HEK293 (cell line): Measurements from ENCODE around the gene SARS2.

Source experiments
- GLI4 ChIP-seq: fragments of 450-650 bp; formaldehyde crosslinking; IDR thresholded peaks from 2 replicates; pipeline ENCODE4 v1.5.1; 2016; ENCODE audit warnings: missing biosample characterization, missing genetic modification characterization
- GLIS1 ChIP-seq: fragments of 450-650 bp; formaldehyde crosslinking; IDR thresholded peaks from 2 replicates; pipeline ENCODE4 v1.5.1; 2016; ENCODE audit warnings: missing biosample characterization, missing genetic modification characterization
- IKZF3 ChIP-seq: fragments of 450-650 bp; IDR thresholded peaks from 2 replicates; pipeline ENCODE4 v1.5.0; 2018; ENCODE audit warnings: missing biosample characterization, mild to moderate bottlenecking, missing genetic modification characterization, moderate library complexity
- KLF16 ChIP-seq: fragments of 450-650 bp; formaldehyde crosslinking; IDR thresholded peaks from 2 replicates; pipeline ENCODE4 v1.5.1; 2017; ENCODE audit warnings: missing biosample characterization, missing genetic modification characterization
- SCRT1 ChIP-seq: fragments of 450-650 bp; formaldehyde crosslinking; IDR thresholded peaks from 2 replicates; pipeline ENCODE4 v1.5.1; 2016; ENCODE audit warnings: missing biosample characterization, missing genetic modification characterization, borderline replicate concordance
- ZFP3 ChIP-seq: fragments of 450-650 bp; formaldehyde crosslinking; IDR thresholded peaks from 2 replicates; pipeline ENCODE4 v1.5.1; 2016; ENCODE audit warnings: low read depth, missing biosample characterization, missing genetic modification characterization
- ZFP41 ChIP-seq: fragments of 450-650 bp; formaldehyde crosslinking; IDR thresholded peaks from 2 replicates; pipeline ENCODE4 v1.5.1; 2016; ENCODE audit warnings: missing biosample characterization, missing genetic modification characterization, borderline replicate concordance
- ZFP69B ChIP-seq: fragments of 450-650 bp; formaldehyde crosslinking; IDR thresholded peaks from 2 replicates; pipeline ENCODE4 v1.5.1; 2016; ENCODE audit warnings: missing biosample characterization, missing genetic modification characterization
- ZNF133 ChIP-seq: fragments of 450-650 bp; formaldehyde crosslinking; IDR thresholded peaks from 2 replicates; pipeline ENCODE4 v1.5.1; 2016; ENCODE audit warnings: missing biosample characterization, missing genetic modification characterization
- ZNF140 ChIP-seq: fragments of 450-650 bp; formaldehyde crosslinking; IDR thresholded peaks from 2 replicates; pipeline ENCODE4 v1.5.1; 2016; ENCODE audit warnings: missing biosample characterization, missing genetic modification characterization
- ZNF146 ChIP-seq: fragments of 450-650 bp; formaldehyde crosslinking; IDR thresholded peaks from 2 replicates; pipeline ENCODE4 v1.5.1; 2016; ENCODE audit warnings: missing biosample characterization, missing genetic modification characterization
- ZNF148 ChIP-seq: fragments of 450-650 bp; formaldehyde crosslinking; IDR thresholded peaks from 2 replicates; pipeline ENCODE4 v1.5.0; 2017; ENCODE audit warnings: missing biosample characterization, missing genetic modification characterization, borderline replicate concordance
- ZNF16 ChIP-seq: fragments of 450-650 bp; formaldehyde crosslinking; IDR thresholded peaks from 2 replicates; pipeline ENCODE4 v1.5.1; 2016; ENCODE audit warnings: low read depth, missing biosample characterization, missing genetic modification characterization
- ZNF175 ChIP-seq: fragments of 450-650 bp; formaldehyde crosslinking; IDR thresholded peaks from 2 replicates; pipeline ENCODE4 v1.5.1; 2016; ENCODE audit warnings: missing biosample characterization, missing genetic modification characterization
- ZNF19 ChIP-seq: fragments of 450-650 bp; formaldehyde crosslinking; IDR thresholded peaks from 2 replicates; pipeline ENCODE4; 2016; ENCODE audit warnings: missing biosample characterization, missing genetic modification characterization, low read depth
- ZNF202 ChIP-seq: fragments of 450-650 bp; formaldehyde crosslinking; IDR thresholded peaks from 2 replicates; pipeline ENCODE4 v1.5.1; 2016; ENCODE audit warnings: missing biosample characterization, missing genetic modification characterization, borderline replicate concordance
- ZNF211 ChIP-seq: fragments of 450-650 bp; formaldehyde crosslinking; IDR thresholded peaks from 2 replicates; pipeline ENCODE4 v1.5.1; 2016; ENCODE audit warnings: low read depth, missing biosample characterization, missing genetic modification characterization
- ZNF223 ChIP-seq: fragments of 450-650 bp; formaldehyde crosslinking; IDR thresholded peaks from 2 replicates; pipeline ENCODE4 v1.5.1; 2016; ENCODE audit warnings: missing biosample characterization, missing genetic modification characterization
- ZNF335 ChIP-seq: fragments of 450-650 bp; formaldehyde crosslinking; conservative IDR thresholded peaks from 2 replicates; pipeline ENCODE4 v1.5.1; 2016; ENCODE audit warnings: missing biosample characterization, missing genetic modification characterization
- ZNF350 ChIP-seq: fragments of 450-650 bp; formaldehyde crosslinking; IDR thresholded peaks from 2 replicates; pipeline ENCODE4 v1.5.0; 2017; ENCODE audit warnings: missing biosample characterization, mild to moderate bottlenecking, missing genetic modification characterization
- ZNF37A ChIP-seq: fragments of 450-650 bp; IDR thresholded peaks from 2 replicates; pipeline ENCODE4 v1.5.1; 2018; ENCODE audit warnings: missing biosample characterization, missing genetic modification characterization
- ZNF423 ChIP-seq: fragments of 450-650 bp; formaldehyde crosslinking; IDR thresholded peaks from 2 replicates; pipeline ENCODE4 v1.5.1; 2016; ENCODE audit warnings: missing biosample characterization, missing genetic modification characterization
- ZNF521 ChIP-seq: fragments of 450-650 bp; formaldehyde crosslinking; IDR thresholded peaks from 2 replicates; pipeline ENCODE4 v1.5.1; 2017; ENCODE audit warnings: missing biosample characterization, mild to moderate bottlenecking, missing genetic modification characterization
- ZNF530 ChIP-seq: fragments of 450-650 bp; formaldehyde crosslinking; IDR thresholded peaks from 2 replicates; pipeline ENCODE4 v1.5.1; 2016; ENCODE audit warnings: low read depth, missing biosample characterization, missing genetic modification characterization
- ZNF544 ChIP-seq: fragments of 450-650 bp; formaldehyde crosslinking; IDR thresholded peaks from 2 replicates; pipeline ENCODE4 v1.5.0; 2017; ENCODE audit warnings: missing biosample characterization, missing genetic modification characterization
- ZNF560 ChIP-seq: fragments of 450-650 bp; formaldehyde crosslinking; IDR thresholded peaks from 2 replicates; pipeline ENCODE4 v1.5.1; 2017; ENCODE audit warnings: missing biosample characterization, missing genetic modification characterization, borderline replicate concordance
- ZNF747 ChIP-seq: fragments of 450-650 bp; formaldehyde crosslinking; IDR thresholded peaks from 2 replicates; pipeline ENCODE4 v1.5.1; 2016; ENCODE audit warnings: missing biosample characterization, missing genetic modification characterization
- ZNF777 ChIP-seq: fragments of 450-650 bp; formaldehyde crosslinking; IDR thresholded peaks from 2 replicates; pipeline ENCODE4 v1.5.1; 2017; ENCODE audit warnings: missing biosample characterization, missing genetic modification characterization, borderline replicate concordance
- ZNF785 ChIP-seq: fragments of 450-650 bp; formaldehyde crosslinking; IDR thresholded peaks from 2 replicates; pipeline ENCODE4 v1.5.1; 2016; ENCODE audit warnings: missing biosample characterization, missing genetic modification characterization
- ZNF792 ChIP-seq: fragments of 450-650 bp; formaldehyde crosslinking; IDR thresholded peaks from 2 replicates; pipeline ENCODE4 v1.5.1; 2016; ENCODE audit warnings: missing biosample characterization, missing genetic modification characterization
- ZNF837 ChIP-seq: fragments of 450-650 bp; formaldehyde crosslinking; IDR thresholded peaks from 2 replicates; pipeline ENCODE4 v1.5.1; 2016; ENCODE audit warnings: missing biosample characterization, missing genetic modification characterization
- TF ChIP-seq, protein P1 (sequence below): fragments of 450-650 bp; formaldehyde crosslinking; IDR thresholded peaks from 2 replicates; pipeline ENCODE4 v1.5.1; 2016; ENCODE audit warnings: missing biosample characterization, missing genetic modification characterization
- TF ChIP-seq, protein P2 (sequence below): fragments of 450-650 bp; formaldehyde crosslinking; IDR thresholded peaks from 2 replicates; pipeline ENCODE4 v1.5.1; 2016; ENCODE audit warnings: missing biosample characterization, missing genetic modification characterization
- TF ChIP-seq, protein P3 (sequence below): fragments of 450-650 bp; formaldehyde crosslinking; IDR thresholded peaks from 2 replicates; pipeline ENCODE4 v1.5.1; 2016; ENCODE audit warnings: missing biosample characterization, missing genetic modification characterization

The SARS2 gene

GRCh38 chr19:38929929-38930775 lies at the start of gene SARS2 (continued):
- TF ChIP-seq, protein P1, sequence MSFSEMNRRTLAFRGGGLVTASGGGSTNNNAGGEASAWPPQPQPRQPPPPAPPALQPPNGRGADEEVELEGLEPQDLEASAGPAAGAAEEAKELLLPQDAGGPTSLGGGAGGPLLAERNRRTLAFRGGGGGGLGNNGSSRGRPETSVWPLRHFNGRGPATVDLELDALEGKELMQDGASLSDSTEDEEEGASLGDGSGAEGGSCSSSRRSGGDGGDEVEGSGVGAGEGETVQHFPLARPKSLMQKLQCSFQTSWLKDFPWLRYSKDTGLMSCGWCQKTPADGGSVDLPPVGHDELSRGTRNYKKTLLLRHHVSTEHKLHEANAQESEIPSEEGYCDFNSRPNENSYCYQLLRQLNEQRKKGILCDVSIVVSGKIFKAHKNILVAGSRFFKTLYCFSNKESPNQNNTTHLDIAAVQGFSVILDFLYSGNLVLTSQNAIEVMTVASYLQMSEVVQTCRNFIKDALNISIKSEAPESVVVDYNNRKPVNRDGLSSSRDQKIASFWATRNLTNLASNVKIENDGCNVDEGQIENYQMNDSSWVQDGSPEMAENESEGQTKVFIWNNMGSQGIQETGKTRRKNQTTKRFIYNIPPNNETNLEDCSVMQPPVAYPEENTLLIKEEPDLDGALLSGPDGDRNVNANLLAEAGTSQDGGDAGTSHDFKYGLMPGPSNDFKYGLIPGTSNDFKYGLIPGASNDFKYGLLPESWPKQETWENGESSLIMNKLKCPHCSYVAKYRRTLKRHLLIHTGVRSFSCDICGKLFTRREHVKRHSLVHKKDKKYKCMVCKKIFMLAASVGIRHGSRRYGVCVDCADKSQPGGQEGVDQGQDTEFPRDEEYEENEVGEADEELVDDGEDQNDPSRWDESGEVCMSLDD (tag by site-specific recombination) = peak; percentile 95
- no peak for TF ChIP-seq ZFP3
- peak; percentile 71; the same call in 1 of the 2 replicates for TF ChIP-seq KLF16 (tag by site-specific recombination)
- no peak for TF ChIP-seq GLI4 (tag by site-specific recombination)
- peak; percentile 63 for TF ChIP-seq GLIS1 (tag by site-specific recombination)
- TF ChIP-seq ZNF202 (tag by site-specific recombination) = no peak
- no peak for TF ChIP-seq ZNF140 (tag by site-specific recombination)
- TF ChIP-seq ZFP69B (tag by site-specific recombination) = peak; percentile 42; the same call in 1 of the 2 replicates
- no peak; the same call in 1 of the 2 replicates for TF ChIP-seq ZNF146
- TF ChIP-seq SCRT1 = peak; percentile 34; the same call in 1 of the 2 replicates
- no peak for TF ChIP-seq ZNF777 (tag by site-specific recombination)
- TF ChIP-seq, protein P2, sequence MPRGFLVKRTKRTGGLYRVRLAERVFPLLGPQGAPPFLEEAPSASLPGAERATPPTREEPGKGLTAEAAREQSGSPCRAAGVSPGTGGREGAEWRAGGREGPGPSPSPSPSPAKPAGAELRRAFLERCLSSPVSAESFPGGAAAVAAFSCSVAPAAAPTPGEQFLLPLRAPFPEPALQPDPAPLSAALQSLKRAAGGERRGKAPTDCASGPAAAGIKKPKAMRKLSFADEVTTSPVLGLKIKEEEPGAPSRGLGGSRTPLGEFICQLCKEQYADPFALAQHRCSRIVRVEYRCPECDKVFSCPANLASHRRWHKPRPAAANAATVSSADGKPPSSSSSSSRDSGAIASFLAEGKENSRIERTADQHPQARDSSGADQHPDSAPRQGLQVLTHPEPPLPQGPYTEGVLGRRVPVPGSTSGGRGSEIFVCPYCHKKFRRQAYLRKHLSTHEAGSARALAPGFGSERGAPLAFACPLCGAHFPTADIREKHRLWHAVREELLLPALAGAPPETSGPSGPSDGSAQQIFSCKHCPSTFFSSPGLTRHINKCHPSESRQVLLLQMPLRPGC (tag by site-specific recombination) = peak; percentile 61; the same call in 1 of the 2 replicates
- TF ChIP-seq ZNF423 (tag by site-specific recombination) = no peak; the same call in 1 of the 2 replicates
- no peak for TF ChIP-seq ZNF530
- TF ChIP-seq ZNF37A (tag by site-specific recombination) = no peak
- no peak for TF ChIP-seq ZNF148 (tag by site-specific recombination)
- TF ChIP-seq ZNF19 (tag by site-specific recombination) = no peak
- TF ChIP-seq, protein P3, sequence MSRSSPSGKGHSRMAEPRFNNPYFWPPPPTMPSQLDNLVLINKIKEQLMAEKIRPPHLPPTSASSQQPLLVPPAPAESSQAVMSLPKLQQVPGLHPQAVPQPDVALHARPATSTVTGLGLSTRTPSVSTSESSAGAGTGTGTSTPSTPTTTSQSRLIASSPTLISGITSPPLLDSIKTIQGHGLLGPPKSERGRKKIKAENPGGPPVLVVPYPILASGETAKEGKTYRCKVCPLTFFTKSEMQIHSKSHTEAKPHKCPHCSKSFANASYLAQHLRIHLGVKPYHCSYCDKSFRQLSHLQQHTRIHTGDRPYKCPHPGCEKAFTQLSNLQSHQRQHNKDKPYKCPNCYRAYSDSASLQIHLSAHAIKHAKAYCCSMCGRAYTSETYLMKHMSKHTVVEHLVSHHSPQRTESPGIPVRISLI (tag by site-specific recombination) = no peak
- 0 out of 2 replicates have a peak, but pooled peaks have one; percentile 48 for TF ChIP-seq ZNF16 (tag by site-specific recombination)
- peak; percentile 91 for TF ChIP-seq IKZF3
- peak; percentile 97 for TF ChIP-seq ZNF335 (tag by site-specific recombination)
- TF ChIP-seq ZNF521 (tag by site-specific recombination) = no peak
- no peak for TF ChIP-seq ZNF560 (tag by site-specific recombination)
- no peak for TF ChIP-seq ZNF350 (tag by site-specific recombination)
- TF ChIP-seq ZNF792 (tag by site-specific recombination) = peak; percentile 91
- TF ChIP-seq ZFP41 = no peak
- TF ChIP-seq ZNF837 (tag by site-specific recombination) = no peak
- no peak for TF ChIP-seq ZNF747 (tag by site-specific recombination)
- TF ChIP-seq ZNF785 (tag by site-specific recombination) = no peak; the same call in none of the 2 replicates
- no peak for TF ChIP-seq ZNF544 (tag by site-specific recombination)
- no peak for TF ChIP-seq ZNF175 (tag by site-specific recombination)
- no peak for TF ChIP-seq ZNF211 (tag by site-specific recombination)
- TF ChIP-seq ZNF223 (tag by site-specific recombination) = no peak
- TF ChIP-seq ZNF133 (tag by site-specific recombination) = 0 out of 2 replicates have a peak, but pooled peaks have one; percentile 32
